ENCODE data around the gene ZNG1C. TPM values are rescaled to one million over a fixed set of nuclear protein-coding genes. Genes with fewer than 3 reads are reported as not detected.

Gene ZNG1C
- 51.2 to 82.7 TPM (median 61.5 TPM) in 5 replicates for total RNA-seq (2022; extraction: Qiagen RNA extraction)

GRCh38 chr9:68241683-68242082, at the start of gene ZNG1C:
ZNG1C (plus strand) TSS chr9:68241983; CDS start chr9:68242032, 49 bp downstream.

GRCh38 chr9:68302567-68302966, 60.8 kb downstream of the ZNG1C start, which contains the start of gene FOXD4L3:
FOXD4L3 (plus strand) TSS chr9:68302867; CDS start chr9:68302952, 85 bp downstream.

Other genes starting within 250 kb of the ZNG1C start
- 0.08 to 0.16 TPM (median 0.12 TPM) in 3 of 5 replicates, not detected in the others for gene FOXD4L3, start 60.9 kb downstream of the ZNG1C start, total RNA-seq (2022; extraction: Qiagen RNA extraction)
- gene PGM5, start 114.6 kb downstream of the ZNG1C start, total RNA-seq (2022; extraction: Qiagen RNA extraction): 0.03 TPM in 1 of 5 replicates, not detected in the others